ENCODE results near the gene OR10C1.
"Not testable (repeated sequence)": the region's sequence is repeated elsewhere in the genome, so short reads cannot be mapped to it uniquely, and the experiment has no call there.

Gene OR10C1, protein sequence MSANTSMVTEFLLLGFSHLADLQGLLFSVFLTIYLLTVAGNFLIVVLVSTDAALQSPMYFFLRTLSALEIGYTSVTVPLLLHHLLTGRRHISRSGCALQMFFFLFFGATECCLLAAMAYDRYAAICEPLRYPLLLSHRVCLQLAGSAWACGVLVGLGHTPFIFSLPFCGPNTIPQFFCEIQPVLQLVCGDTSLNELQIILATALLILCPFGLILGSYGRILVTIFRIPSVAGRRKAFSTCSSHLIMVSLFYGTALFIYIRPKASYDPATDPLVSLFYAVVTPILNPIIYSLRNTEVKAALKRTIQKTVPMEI
- total RNA-seq: 0 reads per million in 2 donors

DNA sequence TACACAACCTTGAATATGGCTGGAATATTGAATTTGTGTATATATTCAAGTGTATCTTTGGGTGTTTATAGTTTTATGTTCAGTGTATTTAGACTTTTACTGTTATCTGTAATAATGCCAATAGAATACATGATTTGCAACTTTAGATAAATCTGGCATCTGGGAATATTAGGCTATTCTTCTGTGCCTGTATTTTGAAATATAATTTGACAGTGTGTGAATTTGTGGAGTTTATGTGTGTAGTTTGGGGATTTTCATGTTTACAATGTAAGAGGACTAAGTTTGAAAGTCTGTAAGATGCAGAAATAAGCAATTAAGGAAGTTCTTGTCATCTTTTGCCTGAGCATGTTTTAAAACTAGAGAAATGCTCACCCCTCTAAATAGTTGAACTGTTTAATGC, at the start of gene OR10C1:
TSS of gene OR10C1 (plus strand) at position 301 of the 400 bp plus-strand sequence. CDS start 710 bp downstream, outside the sequence.
- DNase-seq: no peak

DNA sequence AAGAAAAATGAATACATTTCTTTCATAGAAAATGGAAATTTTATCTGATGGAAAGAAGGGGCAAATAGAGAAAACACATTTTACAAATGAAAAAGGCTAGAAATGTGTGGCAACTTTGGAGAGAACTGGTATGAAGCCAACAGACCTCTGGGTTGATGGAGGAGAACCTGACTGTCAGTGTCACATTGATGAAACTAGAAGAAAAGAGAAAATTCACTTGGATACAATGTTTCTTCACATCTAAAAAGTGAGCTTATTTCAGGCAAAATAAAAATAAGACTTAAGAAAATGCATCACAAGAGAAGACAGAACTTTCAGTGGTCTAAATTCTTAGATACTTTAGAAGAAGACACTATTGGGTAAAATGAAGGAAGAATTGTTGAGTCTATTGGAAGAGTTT, 43.8 kb upstream of the OR10C1 start, which contains the start of gene OR12D2:
TSS of gene OR12D2 (plus strand) at position 301 of the 400 bp plus-strand sequence. CDS start 1,069 bp downstream, outside the sequence.
- no peak for DNase-seq

DNA sequence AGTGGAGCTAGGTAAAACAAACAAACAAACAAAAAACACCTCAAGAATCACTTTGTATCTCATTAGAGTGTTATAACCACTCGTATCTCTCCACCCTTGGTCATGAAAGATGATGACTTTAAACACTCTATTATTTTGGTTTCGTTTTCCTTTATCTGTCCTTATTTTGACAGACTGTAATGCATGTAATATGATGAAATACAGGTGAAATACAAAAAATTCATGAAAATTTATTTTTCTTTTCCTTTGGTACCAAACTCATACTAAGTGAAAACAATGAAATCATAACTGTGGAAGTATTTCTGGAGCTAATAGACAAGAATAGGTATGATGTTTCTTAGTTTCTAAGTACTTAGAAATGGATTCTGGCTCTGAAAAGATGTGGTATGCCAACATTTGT, 39.6 kb upstream of the OR10C1 start:
- DNase-seq: no peak

DNA sequence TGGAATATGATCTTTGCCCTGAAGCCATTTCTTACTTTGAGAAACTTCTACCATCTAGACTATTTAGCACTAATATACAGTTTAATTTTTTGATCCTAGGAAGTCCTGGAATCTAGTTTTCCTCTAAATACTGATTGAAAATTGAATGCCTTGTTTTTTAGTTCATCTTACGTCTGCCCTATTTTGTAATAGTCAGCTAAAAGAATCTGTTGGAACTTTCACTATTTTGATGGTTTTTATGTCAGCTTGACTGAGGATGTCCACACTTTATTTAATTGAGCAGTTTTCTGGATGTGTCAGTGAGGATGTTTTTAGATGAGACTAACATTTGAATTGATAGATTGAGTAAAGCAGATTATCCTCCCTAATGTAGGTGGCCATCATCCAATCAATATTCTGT, 35.3 kb upstream of the OR10C1 start:
- DNase-seq: no peak

DNA sequence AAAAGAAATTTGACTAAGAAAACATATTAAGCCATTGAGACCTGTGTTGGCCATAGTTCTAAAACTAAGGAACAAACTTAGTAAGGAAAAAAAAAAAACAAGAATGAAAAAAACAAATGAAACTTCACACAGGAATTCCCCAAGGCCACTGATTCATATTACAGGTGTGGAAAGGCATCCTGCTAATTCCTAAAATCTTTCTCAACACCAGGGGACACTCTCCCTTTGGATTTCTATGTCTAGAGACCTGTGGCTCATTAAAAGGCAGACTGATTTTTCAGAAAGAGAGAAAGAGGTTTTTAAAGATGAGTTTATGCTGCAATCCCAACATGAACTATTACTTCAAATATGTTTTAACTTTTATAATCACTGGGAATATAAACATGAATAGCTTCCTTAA, 24.5 kb upstream of the OR10C1 start, which contains the start of gene OR12D1:
TSS of gene OR12D1 (plus strand) at position 341 of the 400 bp plus-strand sequence.
- no peak for DNase-seq

DNA sequence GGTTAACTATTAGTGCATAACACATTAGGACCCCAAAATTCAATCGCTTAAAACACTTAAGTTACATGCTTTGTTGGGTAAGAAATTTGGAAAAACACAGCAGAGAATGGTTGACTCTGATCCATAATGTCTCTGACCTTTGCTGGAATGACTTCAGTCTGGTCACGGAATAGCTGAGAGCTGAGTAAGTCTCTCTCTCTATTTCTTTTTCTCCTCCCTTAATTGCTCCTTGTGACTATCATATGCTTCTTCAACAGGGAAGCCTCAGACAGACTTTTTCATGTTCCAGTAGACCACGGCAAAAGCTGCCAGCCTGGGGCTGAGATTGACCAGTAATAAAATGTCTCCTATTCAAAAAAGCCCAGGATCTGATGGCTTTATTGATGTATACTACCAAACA, 19.6 kb upstream of the OR10C1 start:
- no peak for DNase-seq

DNA sequence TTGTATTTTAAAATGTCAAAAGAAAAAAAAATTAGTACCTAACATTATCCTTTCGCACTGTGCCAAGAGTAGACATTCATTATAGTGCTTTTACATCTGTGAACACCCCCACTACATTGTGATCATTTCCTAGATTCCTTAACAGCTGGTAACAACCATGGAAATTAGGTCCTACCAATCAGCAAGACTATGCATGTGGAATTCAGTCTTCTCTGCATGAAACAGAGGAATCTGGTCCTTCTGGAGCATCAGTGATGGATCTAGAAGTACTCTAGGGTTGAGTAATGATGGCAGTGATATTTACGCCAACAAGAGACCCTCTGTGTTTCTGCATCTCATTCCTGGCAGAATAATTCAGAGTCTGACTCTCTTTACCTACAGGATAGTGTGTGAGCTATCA, 14.9 kb upstream of the OR10C1 start:
- no peak for DNase-seq

DNA sequence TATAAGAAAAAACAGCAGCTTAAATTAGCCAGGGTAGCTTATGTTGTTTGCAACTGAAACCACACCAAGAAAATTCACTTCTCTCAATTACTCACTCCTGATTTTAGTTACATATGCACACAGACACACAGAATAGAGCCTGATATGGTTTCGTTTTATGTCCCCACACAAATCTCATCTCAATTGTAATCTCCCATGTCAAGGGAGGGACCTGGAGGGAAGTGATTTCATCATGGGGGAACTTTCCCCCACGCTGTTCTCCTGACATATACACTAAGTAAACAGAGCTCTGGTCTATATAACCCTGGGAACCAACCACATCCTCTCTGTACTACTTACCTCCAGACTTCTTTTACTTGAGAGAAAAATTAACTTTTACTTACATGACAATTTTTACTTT, 14.5 kb upstream of the OR10C1 start:
- DNase-seq: peak in 1 of 5 experiments; percentile 16

DNA sequence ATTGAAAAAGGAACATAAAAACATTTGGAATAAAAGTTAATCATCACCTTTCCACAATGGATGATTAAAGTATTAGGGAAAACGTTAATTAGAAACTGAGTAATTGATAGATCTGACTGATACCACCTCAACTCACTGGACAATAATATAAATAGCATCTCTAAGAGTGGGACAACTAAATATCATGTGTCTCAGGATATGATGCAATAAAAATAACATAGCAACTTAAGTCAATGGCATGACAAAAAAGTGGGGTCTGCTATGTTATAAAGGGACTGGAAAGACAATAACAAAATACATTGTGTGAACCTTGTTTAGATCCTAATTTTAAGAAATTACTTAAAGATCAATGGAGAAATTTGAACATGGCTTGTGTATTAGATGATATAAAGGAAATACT, 14.0 kb upstream of the OR10C1 start:
- no peak for DNase-seq

DNA sequence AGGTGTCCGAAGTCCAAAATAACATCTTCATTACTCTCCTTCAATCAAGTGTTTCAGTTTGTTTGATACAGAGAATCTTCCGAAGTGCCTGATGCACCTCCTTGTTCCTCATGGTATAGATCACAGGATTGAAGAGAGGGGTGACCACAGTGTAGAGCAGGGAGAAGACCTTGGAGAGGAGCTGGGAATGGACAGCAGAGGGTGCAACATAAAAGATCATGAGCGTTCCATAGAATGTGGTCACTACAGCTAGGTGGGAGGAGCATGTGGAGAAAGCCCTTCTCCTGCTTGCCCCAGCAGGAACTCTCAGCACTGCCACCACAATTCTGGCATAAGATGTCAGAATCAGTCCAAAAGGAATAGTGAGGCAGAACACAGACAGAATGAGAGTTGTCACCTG, 12.5 kb upstream of the OR10C1 start:
- no peak for DNase-seq

DNA sequence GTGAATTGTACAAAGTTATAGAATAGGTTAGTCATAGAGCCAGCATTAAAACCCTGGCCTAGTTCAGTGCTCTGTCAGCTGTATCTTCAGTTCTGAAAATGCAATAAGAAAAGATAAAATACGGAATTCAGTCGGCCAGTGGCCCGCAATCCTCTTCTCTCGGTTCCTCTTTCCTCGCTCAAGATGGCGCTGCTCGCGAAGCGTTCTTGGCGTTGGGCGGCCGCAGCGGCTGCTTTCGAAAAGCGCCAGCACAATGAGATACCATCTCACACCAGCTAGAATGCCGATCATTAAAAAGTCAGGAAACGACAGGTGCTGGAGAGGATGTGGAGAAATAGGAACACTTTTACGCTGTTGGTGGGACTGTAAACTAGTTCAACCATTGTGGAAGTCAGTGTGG, 2.4 kb upstream of the OR10C1 start:
- DNase-seq: peak in 1 of 5 experiments; percentile 1

DNA sequence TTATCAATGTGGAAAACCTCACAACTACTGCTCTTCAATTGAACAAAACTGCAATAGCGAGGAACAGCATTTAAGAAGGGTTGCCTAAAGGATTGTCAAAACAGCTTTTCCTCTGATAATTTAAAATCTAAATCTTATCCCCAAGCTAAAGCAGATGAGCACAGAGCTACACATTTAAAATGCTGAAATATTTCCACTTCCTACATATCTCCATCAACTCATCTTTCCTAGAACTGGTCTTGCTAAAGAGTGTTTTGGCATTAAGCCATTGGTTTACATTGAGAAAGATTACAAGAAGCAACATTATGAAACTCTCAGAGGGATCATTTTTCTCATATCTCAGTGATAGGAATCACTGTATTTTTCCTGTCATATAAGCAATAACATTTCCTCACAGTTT, 3.6 kb downstream of the OR10C1 start:
- no peak for DNase-seq

DNA sequence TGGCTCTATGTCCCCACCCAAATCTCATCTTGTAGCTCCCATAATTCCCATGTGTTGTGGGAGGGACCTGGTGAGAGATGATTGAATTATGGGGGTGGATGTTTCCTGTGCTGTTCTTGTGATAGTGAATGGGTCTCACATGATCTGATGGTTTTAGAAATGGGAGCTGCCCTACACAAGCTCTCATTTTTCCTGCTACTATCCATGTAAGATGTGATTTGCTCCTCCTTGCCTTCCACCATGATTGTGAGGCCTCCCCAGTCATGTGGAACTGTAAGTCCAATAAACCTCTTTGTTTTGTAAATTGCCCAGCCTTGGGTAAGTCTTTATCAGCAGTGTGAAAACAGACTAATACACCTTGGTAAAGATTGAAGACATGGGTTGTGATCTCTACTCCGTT, 4.9 kb downstream of the OR10C1 start:
- not testable (repeated sequence) for DNase-seq

DNA sequence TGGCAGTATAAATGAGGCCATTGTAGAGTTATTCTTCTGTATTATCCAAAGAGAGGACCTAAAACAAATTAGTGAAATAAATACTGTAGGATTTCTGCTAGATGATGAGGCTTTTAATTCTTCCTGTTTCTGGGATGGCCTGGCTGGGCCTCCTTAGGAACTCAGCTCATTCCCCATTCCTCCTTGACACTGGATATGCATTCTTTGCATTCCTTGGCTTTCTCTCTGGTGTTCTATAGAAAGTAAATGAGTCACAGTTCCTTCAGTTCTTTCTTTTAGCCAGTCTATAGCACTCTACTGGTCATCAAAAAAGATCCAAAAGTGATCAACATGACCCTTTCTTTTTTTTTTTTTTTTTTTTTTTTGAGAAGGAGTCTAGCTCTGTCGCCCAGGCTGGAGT, 8.6 kb downstream of the OR10C1 start:
- DNase-seq: no peak

DNA sequence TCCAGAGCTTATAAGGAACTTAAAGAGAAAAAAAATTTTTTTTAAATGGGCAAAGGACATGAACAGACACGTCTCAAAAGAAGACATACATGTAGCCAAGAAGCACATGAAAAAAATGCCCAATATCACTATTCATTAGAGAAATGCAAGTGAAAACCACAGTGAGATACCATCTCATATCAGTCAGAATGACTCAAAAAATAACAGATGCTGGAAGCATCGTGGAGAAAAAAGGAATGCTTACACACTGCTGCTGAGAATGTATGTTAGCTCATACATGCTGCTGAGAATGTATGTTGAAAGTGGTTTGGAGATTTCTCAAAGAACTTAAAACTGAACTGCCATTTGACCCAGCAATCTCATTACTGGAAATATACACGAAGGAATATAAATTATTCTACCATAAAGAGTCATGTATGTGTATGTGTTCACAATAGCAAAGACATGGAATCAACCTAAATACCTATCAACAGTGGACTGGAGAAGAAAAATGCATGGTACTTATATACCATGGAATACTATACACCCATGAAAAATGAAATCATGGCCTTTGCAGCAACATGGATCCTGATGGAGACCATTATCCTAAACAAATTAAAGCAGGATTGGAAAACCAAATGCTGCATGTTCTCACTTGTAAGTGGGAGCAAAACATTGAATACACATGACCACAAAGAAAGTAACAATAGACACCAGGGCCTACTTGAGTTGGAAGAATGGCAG, 12.5 kb downstream of the OR10C1 start:
- peak in 1 of 5 experiments; percentile 19 for DNase-seq

DNA sequence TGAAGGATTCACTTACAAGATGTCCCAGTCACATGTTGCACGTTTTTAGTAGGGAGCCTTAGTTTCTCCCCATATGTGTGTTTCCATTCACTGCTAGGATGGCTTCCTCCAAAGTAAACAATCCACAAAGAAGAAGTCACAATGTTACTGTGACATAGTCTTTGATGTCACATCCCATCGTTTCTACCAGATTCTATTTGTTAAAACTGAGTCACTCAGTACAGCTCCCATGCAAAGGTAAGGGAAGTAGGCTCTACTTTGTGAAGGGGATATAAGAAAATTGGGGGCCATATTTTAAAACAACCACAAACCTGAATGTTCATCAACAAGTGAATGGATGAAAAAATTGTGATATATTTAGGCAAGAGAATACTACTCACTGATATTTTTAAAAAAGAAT, 17.9 kb downstream of the OR10C1 start, which contains the start of the genes OR11A1 and OR2H1:
TSS of gene OR11A1 (minus strand) at position 101 of the 400 bp plus-strand sequence. CDS start 29,430 bp downstream, outside the sequence.
TSS of gene OR2H1 (plus strand) at position 185 of the 400 bp plus-strand sequence. CDS start 4,615 bp downstream, outside the sequence.
- no peak for DNase-seq

DNA sequence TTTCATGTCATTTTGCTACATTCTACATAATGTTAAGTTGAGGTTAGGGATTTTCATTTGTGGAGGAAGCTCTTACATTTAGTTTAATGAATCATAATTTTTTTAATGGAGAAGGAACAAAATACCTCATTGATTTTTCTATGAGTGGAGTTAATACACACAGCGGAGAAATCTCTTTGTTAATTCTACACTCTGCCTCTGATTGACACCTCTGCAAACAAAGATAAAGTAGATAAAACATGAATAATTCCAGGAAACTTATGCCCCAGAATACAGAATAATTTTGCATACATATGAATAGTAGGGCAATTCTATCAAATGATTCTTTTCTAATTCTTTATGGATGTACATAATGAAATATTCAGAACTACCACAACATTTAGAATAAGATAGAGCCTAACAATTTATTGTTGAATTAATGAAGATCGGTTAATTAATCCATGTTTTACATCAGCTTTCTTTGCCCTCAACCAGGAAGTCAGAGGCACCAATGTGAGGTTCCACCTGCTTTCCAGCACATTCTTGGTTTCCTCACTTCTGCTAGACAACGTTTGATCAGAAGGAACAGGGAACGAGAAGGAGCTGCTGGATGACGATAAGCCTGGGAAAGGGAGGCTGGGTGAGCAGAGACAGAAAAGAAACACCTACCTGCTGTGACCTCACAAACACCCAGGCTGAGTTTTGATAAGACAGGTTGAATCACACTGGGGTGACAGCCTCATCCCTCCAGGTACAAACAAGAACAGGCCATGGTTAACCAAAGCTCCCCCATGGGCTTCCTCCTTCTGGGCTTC, 22.1 kb downstream of the OR10C1 start:
- no peak for DNase-seq

DNA sequence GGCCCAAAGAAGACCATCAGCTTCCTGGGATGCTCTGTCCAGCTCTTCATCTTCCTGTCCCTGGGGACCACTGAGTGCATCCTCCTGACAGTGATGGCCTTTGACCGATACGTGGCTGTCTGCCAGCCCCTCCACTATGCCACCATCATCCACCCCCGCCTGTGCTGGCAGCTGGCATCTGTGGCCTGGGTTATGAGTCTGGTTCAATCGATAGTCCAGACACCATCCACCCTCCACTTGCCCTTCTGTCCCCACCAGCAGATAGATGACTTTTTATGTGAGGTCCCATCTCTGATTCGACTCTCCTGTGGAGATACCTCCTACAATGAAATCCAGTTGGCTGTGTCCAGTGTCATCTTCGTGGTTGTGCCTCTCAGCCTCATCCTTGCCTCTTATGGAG, 22.9 kb downstream of the OR10C1 start:
- no peak for DNase-seq

DNA sequence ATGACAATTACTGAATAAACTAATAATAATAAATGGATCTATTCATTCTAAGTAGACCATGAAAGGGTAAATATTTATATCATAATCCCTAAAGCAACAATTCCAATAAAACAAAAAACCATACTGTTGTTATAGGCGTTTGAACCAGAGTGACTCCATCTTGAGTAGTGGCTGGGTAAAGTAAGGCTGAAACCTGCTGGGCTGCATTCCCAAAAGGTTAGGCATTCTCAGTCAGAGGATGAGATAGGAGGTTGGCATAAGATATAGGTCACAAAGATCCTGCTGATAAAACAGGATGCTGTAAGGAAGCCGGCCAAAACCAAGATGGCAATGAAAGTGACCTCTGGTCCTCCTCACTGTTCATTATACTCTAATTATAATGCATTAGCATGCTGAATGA, 26.2 kb downstream of the OR10C1 start:
- no peak for DNase-seq

DNA sequence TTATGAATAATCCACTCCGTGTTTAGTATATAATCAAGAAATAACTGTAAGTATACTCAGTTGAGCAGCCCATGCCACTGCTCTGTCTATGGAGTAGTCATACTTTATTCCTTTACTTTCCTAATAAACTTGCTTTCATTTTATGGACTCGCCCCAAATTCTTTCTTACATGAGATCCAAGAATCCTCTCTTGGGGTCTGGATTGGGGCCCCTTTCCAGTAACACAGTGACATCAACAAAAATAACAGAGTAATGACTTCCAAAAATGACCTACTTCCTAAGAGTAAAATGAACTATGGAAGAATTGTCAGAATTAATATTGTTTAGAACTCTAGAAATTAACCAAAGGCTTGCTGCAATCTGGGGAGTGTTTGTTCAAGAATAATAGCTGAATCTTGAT, 26.7 kb downstream of the OR10C1 start:
- DNase-seq: no peak

DNA sequence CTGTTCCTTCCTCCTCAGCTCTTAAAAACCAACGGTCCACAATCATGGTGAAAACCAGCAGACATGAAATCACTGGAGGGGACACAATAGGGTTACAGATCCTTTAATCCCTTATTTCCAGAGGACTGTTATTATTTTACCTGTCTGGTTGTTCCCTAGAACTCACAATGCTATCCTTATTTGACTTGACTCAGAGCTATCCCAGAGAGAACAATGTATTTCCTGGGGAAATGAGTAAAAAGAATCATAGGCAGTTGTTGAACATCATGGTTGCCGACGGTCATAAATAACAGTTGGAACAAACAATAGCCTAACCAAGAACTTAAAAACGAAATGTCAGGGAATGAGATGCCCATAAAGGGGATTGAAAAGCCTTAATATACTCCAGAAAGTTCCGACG, 27.1 kb downstream of the OR10C1 start:
- no peak for DNase-seq

DNA sequence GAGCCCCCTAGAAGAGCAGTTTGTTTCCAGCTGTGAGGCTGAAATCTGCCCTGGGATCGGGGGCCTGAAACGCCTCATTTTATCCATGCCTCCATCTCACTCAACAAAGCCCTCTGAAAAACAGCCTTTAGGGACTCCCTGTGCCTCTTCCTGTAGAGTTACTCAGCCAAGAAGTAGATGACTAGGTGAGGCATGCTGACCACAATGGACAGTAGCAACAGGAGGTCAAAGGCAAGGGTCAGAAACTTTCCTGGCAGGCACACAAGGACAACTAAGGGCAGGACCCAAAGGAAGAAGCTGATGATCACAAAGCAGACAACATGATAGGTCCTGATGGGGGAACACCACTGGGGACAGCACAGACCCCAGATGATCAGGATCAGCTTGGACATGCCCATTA, 35.9 kb downstream of the OR10C1 start:
- no peak for DNase-seq

DNA sequence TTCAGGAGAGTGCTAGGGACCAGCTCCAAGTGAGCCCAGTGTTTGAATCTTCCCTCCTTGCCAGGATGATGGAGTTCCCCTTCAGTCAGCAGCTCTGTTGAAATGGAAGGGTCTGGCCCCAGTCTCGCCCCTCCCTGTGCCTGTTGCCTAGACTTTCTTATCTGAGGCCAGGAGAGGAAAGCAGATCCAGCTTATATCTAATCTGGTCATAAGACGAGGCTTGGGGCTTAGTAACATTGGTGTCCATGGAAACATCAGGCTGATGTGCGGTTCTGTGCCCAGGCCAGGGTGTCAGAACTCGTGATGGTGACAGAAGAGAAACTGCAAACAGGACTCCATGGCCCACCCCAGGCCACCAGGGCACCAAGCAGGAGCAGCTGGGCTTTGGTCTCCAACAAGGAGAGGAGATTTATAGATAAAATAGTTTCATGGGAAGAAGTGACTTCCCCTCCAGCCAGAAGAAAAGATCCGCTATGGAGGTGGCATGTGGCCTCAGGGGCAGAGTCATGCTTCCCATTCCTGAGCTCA, 38.9 kb downstream of the OR10C1 start:
- DNase-seq: no peak
